GM23338 (cell line): ENCODE measurements around the gene NUPR1. TPM values are rescaled to one million over a fixed set of nuclear protein-coding genes. Genes with fewer than 3 reads are reported as not detected.

ENCODE experiments used
- ATAC-seq: fragments of 200-7000 bp; cut with Tn5 transposase; 3 replicates; pipeline ENCODE4 v1.9.1; 2020
- DNase-seq: peaks from one replicate; pipeline ENCODE4 v3.0.0-alpha.2; 2015; ENCODE audit warnings: low spot score
- H2AFZ ChIP-seq: fragments of 200-600 bp; sonication (generic); 2 replicates; pipeline ENCODE4 v1.8.0; 2016; ENCODE audit warnings: antibody characterized with exemption, mild to moderate bottlenecking, moderate library complexity
- H3F3A ChIP-seq: fragments of 200-600 bp; sonication (generic); replicated peaks from 2 replicates; pipeline ENCODE4 v1.8.0; 2017; ENCODE audit warnings: antibody characterized with exemption, mixed run types, low read depth
- H3K27ac ChIP-seq: fragments of 200-600 bp; sonication (generic); 2 replicates; pipeline ENCODE4 v1.6.1; 2016; ENCODE audit warnings: low read depth
- H3K27me3 ChIP-seq: fragments of 200-600 bp; sonication (generic); 2 replicates; pipeline ENCODE4 v1.8.0; 2016; ENCODE audit warnings: mild to moderate bottlenecking, mixed run types, moderate library complexity; ENCODE audit not compliant: insufficient read depth
- H3K36me3 ChIP-seq: fragments of 200-600 bp; sonication (generic); 2 replicates; pipeline ENCODE4 v1.8.0; 2016; ENCODE audit warnings: mild to moderate bottlenecking; ENCODE audit not compliant: insufficient read depth
- H3K4me1 ChIP-seq: fragments of 200-600 bp; sonication (generic); 2 replicates; pipeline ENCODE4 v1.8.0; 2016; ENCODE audit warnings: mild to moderate bottlenecking, moderate library complexity; ENCODE audit not compliant: insufficient read depth
- H3K4me2 ChIP-seq: fragments of 200-600 bp; sonication (generic); 2 replicates; pipeline ENCODE4 v1.7.1; 2017; ENCODE audit warnings: mixed run types
- H3K4me3 ChIP-seq: fragments of 200-600 bp; sonication (generic); 2 replicates; pipeline ENCODE4 v1.6.1; 2016; ENCODE audit warnings: mixed run types
- H3K79me2 ChIP-seq: fragments of 200-600 bp; sonication (generic); replicated peaks from 2 replicates; pipeline ENCODE4 v1.8.0; 2017; ENCODE audit warnings: mild to moderate bottlenecking; ENCODE audit not compliant: insufficient read depth
- H3K9me2 ChIP-seq: fragments of 200-600 bp; sonication (generic); 2 replicates; pipeline ENCODE4 v1.8.0; 2017; ENCODE audit not compliant: insufficient read depth
- H4K20me1 ChIP-seq: fragments of 200-600 bp; sonication (generic); replicated peaks from 2 replicates; pipeline ENCODE4 v1.8.0; 2017; ENCODE audit warnings: mild to moderate bottlenecking; ENCODE audit not compliant: insufficient read depth
- H3K27ac Mint-ChIP-seq: 2 replicates; pipeline ENCODE4 v1.8.0; 2020; ENCODE audit warnings: inconsistent platforms, mild to moderate bottlenecking, moderate library complexity, mixed read lengths
- H3K27me3 Mint-ChIP-seq: 3 replicates; pipeline ENCODE4 v1.8.0; 2022; ENCODE audit warnings: low read depth, mild to moderate bottlenecking, moderate library complexity, mixed read lengths, inconsistent platforms; ENCODE audit not compliant: insufficient read depth, poor library complexity
- H3K36me3 Mint-ChIP-seq: 3 replicates; pipeline ENCODE4 v1.8.0; 2021; ENCODE audit warnings: low read depth, mild to moderate bottlenecking, inconsistent platforms, moderate library complexity, mixed read lengths
- H3K4me1 Mint-ChIP-seq: 3 replicates; pipeline ENCODE4 v1.8.0; 2020; ENCODE audit warnings: mild to moderate bottlenecking, inconsistent platforms, mixed read lengths
- H3K4me3 Mint-ChIP-seq: 3 replicates; pipeline ENCODE4 v1.8.0; 2021; ENCODE audit warnings: moderate library complexity, mild to moderate bottlenecking, inconsistent platforms, mixed read lengths
- H3K9me3 Mint-ChIP-seq: 3 replicates; pipeline ENCODE4 v1.8.0; 2020; ENCODE audit warnings: moderate library complexity, mild to moderate bottlenecking, inconsistent platforms, mixed read lengths
- CREB1 ChIP-seq: fragments of 250-450 bp; sonication (Bioruptor Pico); IDR thresholded peaks from 2 replicates; pipeline ENCODE4 v1.5.0; 2020; ENCODE audit warnings: low read depth, mild to moderate bottlenecking, moderate library complexity
- EZH2 ChIP-seq: fragments of 200-600 bp; sonication (generic); IDR thresholded peaks from one replicate; pipeline ENCODE4 v1.8.0; 2017; ENCODE audit warnings: antibody characterized with exemption, mild to moderate bottlenecking, low read depth; ENCODE audit not compliant: unreplicated experiment
- EZH2phosphoT487 ChIP-seq: fragments of 200-600 bp; sonication (generic); IDR thresholded peaks from one replicate; pipeline ENCODE4 v1.8.1; 2018; ENCODE audit warnings: antibody characterized with exemption; ENCODE audit not compliant: unreplicated experiment
- NANOG ChIP-seq: IDR thresholded peaks from 2 replicates; pipeline ENCODE4 v1.6.1; 2016; ENCODE audit warnings: antibody characterized with exemption, borderline replicate concordance
- POLR2AphosphoS5 ChIP-seq: IDR thresholded peaks from 2 replicates; pipeline ENCODE4 v1.6.1; 2016; ENCODE audit warnings: antibody characterized with exemption, low read depth
- STAT1 ChIP-seq: IDR thresholded peaks from one replicate; pipeline ENCODE4 v1.6.1; 2016; ENCODE audit warnings: antibody characterized with exemption; ENCODE audit not compliant: unreplicated experiment
- ZNF331 ChIP-seq: fragments of 250-450 bp; sonication (Bioruptor Pico); IDR thresholded peaks from 2 replicates; pipeline ENCODE4 v1.5.0; 2020; ENCODE audit warnings: low read depth, mild to moderate bottlenecking, moderate library complexity
- polyA plus RNA-seq: library from polyadenylated mRNA; unstranded; fragments of >200 nt; fragmentation: Nextera tagmentation; extraction: Ambion mirVana; gene quantifications from 2 replicates; pipeline ENCODE4 v1.2.1, GENCODE V29; 2016
- total RNA-seq: library from RNA; depleted of rRNA; stranded (reverse); fragments of >200 nt; shearing (Covaris generic); gene quantifications from 2 replicates; pipeline ENCODE4 v1.2.3, GENCODE V29; 2014
- TF ChIP-seq, protein P1 (sequence below), 2 experiments: fragments of 200-600 bp in 1 of 2; sonication (generic) in 1 of 2; conservative IDR thresholded peaks; 2 replicates each; pipeline versions ENCODE4 v1.5.1 to v1.6.1; 2016 to 2017; ENCODE audit warnings: antibody characterized with exemption in 2 of 2, low read depth in 2 of 2, mild to moderate bottlenecking in 2 of 2, moderate library complexity in 1 of 2

NUPR1 gene
- total and polyA plus RNA-seq, 2 experiments from 2014 or later: 0.03 to 0.48 TPM

- Mint-ChIP-seq H3K27ac (no peak overlapping the region), H3K27me3 (peaks cover 15% of the 10 kb centered on the region), H3K9me3 (no peaks in the 10 kb centered on the region), H3K4me3 (no peak overlapping the region), H3K4me1 (no peaks in the 10 kb centered on the region), H3K36me3 (no peaks in the 10 kb centered on the region)
- TF ChIP-seq EZH2phosphoT487: no peak
- no peak for TF ChIP-seq EZH2
- H3K27ac ChIP-seq: no peak overlapping the region
- no peaks in the 10 kb centered on the region for H4K20me1 ChIP-seq
- H3K4me2 ChIP-seq: no peak overlapping the region
- no peak overlapping the region for H2AFZ ChIP-seq
- ATAC-seq: no peak
- no peak for DNase-seq
- no peaks in the 10 kb centered on the region for H3F3A ChIP-seq
- H3K27me3 ChIP-seq: no peaks in the 10 kb centered on the region
- peaks cover 6% of the 10 kb centered on the region; the same call in 1 of the 2 replicates for H3K9me2 ChIP-seq
- H3K4me3 ChIP-seq: no peak overlapping the region
- H3K4me1 ChIP-seq: no peaks in the 10 kb centered on the region
- no peaks in the 10 kb centered on the region for H3K79me2 ChIP-seq
- H3K36me3 ChIP-seq: no peaks in the 10 kb centered on the region
These were observed 38.9 kb downstream of the NUPR1 start for GRCh38 chr16:28499854-28500253.

DNA sequence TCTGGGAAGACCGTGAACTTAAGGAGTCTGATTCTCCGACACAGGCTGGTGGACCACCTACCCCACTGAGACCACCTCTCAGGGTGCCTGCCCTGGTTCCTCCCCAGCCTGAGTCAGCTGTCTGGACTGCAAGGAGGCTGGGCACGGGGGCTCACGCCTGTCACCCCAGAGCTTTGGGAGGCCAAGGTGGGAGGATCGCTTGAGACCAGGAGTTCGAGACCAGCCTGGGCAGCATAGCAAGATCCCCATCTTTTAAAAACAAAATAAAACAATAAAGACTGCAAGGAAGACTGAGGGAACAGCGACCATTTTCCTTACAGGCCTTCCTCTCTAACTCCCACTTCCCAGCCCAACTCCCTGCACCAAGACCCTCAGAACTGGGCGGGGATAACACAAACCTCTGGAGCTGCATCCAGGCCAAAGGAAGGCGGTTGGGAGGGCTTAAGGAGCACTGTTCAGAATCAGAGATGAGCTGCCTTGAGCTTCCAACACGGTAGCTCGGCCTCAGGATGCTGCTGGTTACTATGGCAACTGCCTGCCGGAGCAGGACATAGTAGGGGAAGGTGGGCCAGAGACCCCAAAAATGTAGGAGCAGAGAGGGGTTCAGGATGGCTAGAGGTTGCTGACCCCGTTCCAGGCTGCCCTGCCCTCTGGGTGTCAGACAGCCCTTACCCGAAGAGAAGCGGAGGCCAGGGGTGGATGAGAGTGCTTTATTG lies 40.0 kb downstream of the NUPR1 start:
- no peak overlapping the region for H3K4me3 Mint-ChIP-seq
- H3K4me2 ChIP-seq: no peak overlapping the region
- DNase-seq (no peak), ATAC-seq (no peak)
- peaks cover 6% of the 10 kb centered on the region; the same call in 1 of the 2 replicates for H3K9me2 ChIP-seq
- no peak for TF ChIP-seq CREB1
- TF ChIP-seq NANOG: no peak
- TF ChIP-seq STAT1: no peak
- no peak for TF ChIP-seq POLR2AphosphoS5
- no peak for TF ChIP-seq ZNF331 (CRISPR knock-in tag)
- no peak for TF ChIP-seq EZH2
- TF ChIP-seq, protein P1, sequence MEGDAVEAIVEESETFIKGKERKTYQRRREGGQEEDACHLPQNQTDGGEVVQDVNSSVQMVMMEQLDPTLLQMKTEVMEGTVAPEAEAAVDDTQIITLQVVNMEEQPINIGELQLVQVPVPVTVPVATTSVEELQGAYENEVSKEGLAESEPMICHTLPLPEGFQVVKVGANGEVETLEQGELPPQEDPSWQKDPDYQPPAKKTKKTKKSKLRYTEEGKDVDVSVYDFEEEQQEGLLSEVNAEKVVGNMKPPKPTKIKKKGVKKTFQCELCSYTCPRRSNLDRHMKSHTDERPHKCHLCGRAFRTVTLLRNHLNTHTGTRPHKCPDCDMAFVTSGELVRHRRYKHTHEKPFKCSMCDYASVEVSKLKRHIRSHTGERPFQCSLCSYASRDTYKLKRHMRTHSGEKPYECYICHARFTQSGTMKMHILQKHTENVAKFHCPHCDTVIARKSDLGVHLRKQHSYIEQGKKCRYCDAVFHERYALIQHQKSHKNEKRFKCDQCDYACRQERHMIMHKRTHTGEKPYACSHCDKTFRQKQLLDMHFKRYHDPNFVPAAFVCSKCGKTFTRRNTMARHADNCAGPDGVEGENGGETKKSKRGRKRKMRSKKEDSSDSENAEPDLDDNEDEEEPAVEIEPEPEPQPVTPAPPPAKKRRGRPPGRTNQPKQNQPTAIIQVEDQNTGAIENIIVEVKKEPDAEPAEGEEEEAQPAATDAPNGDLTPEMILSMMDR (conservative IDR thresholded peaks at IDR 0.05; ENCODE audit: low read depth in 2 of 2): no peak
- H3K36me3 Mint-ChIP-seq: no peaks in the 10 kb centered on the region
- peaks cover 15% of the 10 kb centered on the region for H3K27me3 Mint-ChIP-seq
- no peak overlapping the region for H2AFZ ChIP-seq
- no peak overlapping the region for H3K4me3 ChIP-seq
- no peak overlapping the region for H3K27ac ChIP-seq
- H3K27me3 ChIP-seq: no peaks in the 10 kb centered on the region
- no peaks in the 10 kb centered on the region for H3K79me2 ChIP-seq
- no peaks in the 10 kb centered on the region for H3K4me1 Mint-ChIP-seq
- no peak overlapping the region for H3K27ac Mint-ChIP-seq
- no peaks in the 10 kb centered on the region for H3K4me1 ChIP-seq
- H3F3A ChIP-seq: no peaks in the 10 kb centered on the region
- no peaks in the 10 kb centered on the region for H3K9me3 Mint-ChIP-seq
- no peaks in the 10 kb centered on the region for H4K20me1 ChIP-seq
- H3K36me3 ChIP-seq: no peaks in the 10 kb centered on the region
